HEK293 (cell line): Measurements from ENCODE around the gene CCDC30.

Source experiments
- CTCF ChIA-PET: fragments of 350-600 bp; formaldehyde crosslinking; extraction: SDS; loops from one replicate; lab custom pipeline; 2021; ENCODE audit warnings: antibody characterized with exemption; lab: Yijun Ruan, JAX
- POLR2A ChIA-PET: fragments of 300-600 bp; formaldehyde crosslinking; extraction: SDS; loops from one replicate; lab custom pipeline; 2020; ENCODE audit warnings: antibody characterized with exemption, inconsistent platforms; lab: Yijun Ruan, JAX
- H3K27ac ChIP-seq: fragments of 200-500 bp; sonication (Bioruptor generic); 2 replicates; pipeline ENCODE4 v1.5.1; 2014; ENCODE audit warnings: low read depth, low read length, control low read depth, inconsistent platforms; ENCODE audit errors: extremely low read depth
- H3K36me3 ChIP-seq, 2 experiments: fragments of 200-500 bp in 1 of 2; sonication (Bioruptor generic) in 1 of 2; 1 replicate in 1 of 2; 2 replicates in 1 of 2; pipeline ENCODE4 v1.5.1; 2014 to 2017; ENCODE audit warnings: inconsistent platforms in 2 of 2, low read length in 2 of 2; ENCODE audit not compliant: control insufficient read depth in 2 of 2, insufficient read depth in 1 of 2
- H3K4me1 ChIP-seq: fragments of 200-500 bp; sonication (Bioruptor generic); 2 replicates; pipeline ENCODE4 v1.5.1; 2014; ENCODE audit warnings: mild to moderate bottlenecking, low read length, inconsistent platforms; ENCODE audit not compliant: control insufficient read depth, insufficient read depth
- H3K4me3 ChIP-seq: 2 replicates; pipeline ENCODE4 v1.5.1; 2011; ENCODE audit warnings: low read depth, mild to moderate bottlenecking, control low read depth, low read length, moderate library complexity
- H3K9me3 ChIP-seq: fragments of 200-500 bp; sonication (Bioruptor generic); 2 replicates; pipeline ENCODE4 v1.5.1; 2014; ENCODE audit warnings: low read depth, low read length, inconsistent platforms; ENCODE audit not compliant: control insufficient read depth, insufficient read depth
- GLIS1 ChIP-seq: fragments of 450-650 bp; formaldehyde crosslinking; IDR thresholded peaks from 2 replicates; pipeline ENCODE4 v1.5.1; 2016; ENCODE audit warnings: missing biosample characterization, missing genetic modification characterization
- HOXA7 ChIP-seq: sonication (generic); formaldehyde crosslinking; IDR thresholded peaks from 2 replicates; pipeline ENCODE4 v1.8.1; 2022; ENCODE audit warnings: missing genetic modification reagents, borderline replicate concordance
- IKZF3 ChIP-seq: fragments of 450-650 bp; IDR thresholded peaks from 2 replicates; pipeline ENCODE4 v1.5.0; 2018; ENCODE audit warnings: missing biosample characterization, mild to moderate bottlenecking, missing genetic modification characterization, moderate library complexity
- PRDM4 ChIP-seq: fragments of 450-650 bp; formaldehyde crosslinking; IDR thresholded peaks from 2 replicates; pipeline ENCODE4 v1.5.1; 2017; ENCODE audit warnings: missing biosample characterization, missing genetic modification characterization
- RBAK ChIP-seq: fragments of 450-650 bp; formaldehyde crosslinking; IDR thresholded peaks from 2 replicates; pipeline ENCODE4 v1.5.1; 2016; ENCODE audit warnings: missing biosample characterization, missing genetic modification characterization
- SP7 ChIP-seq: fragments of 450-650 bp; formaldehyde crosslinking; IDR thresholded peaks from 2 replicates; pipeline ENCODE4 v1.5.1; 2016; ENCODE audit warnings: missing biosample characterization, missing genetic modification characterization
- ZBTB17 ChIP-seq: fragments of 450-650 bp; formaldehyde crosslinking; IDR thresholded peaks from 2 replicates; pipeline ENCODE4 v1.5.1; 2016; ENCODE audit warnings: missing biosample characterization, missing genetic modification characterization
- ZBTB7A ChIP-seq: fragments of 450-650 bp; formaldehyde crosslinking; IDR thresholded peaks from 2 replicates; pipeline ENCODE4 v1.5.1; 2016; ENCODE audit warnings: low read depth, missing biosample characterization, missing genetic modification characterization
- ZFP3 ChIP-seq: fragments of 450-650 bp; formaldehyde crosslinking; IDR thresholded peaks from 2 replicates; pipeline ENCODE4 v1.5.1; 2016; ENCODE audit warnings: low read depth, missing biosample characterization, missing genetic modification characterization
- ZNF19 ChIP-seq: fragments of 450-650 bp; formaldehyde crosslinking; IDR thresholded peaks from 2 replicates; pipeline ENCODE4; 2016; ENCODE audit warnings: missing biosample characterization, missing genetic modification characterization, low read depth
- ZNF292 ChIP-seq: fragments of 450-650 bp; formaldehyde crosslinking; IDR thresholded peaks from 2 replicates; pipeline ENCODE4 v1.5.1; 2016; ENCODE audit warnings: low read depth, missing biosample characterization, missing genetic modification characterization, borderline replicate concordance
- ZNF37A ChIP-seq: fragments of 450-650 bp; IDR thresholded peaks from 2 replicates; pipeline ENCODE4 v1.5.1; 2018; ENCODE audit warnings: missing biosample characterization, missing genetic modification characterization
- ZNF530 ChIP-seq: fragments of 450-650 bp; formaldehyde crosslinking; IDR thresholded peaks from 2 replicates; pipeline ENCODE4 v1.5.1; 2016; ENCODE audit warnings: low read depth, missing biosample characterization, missing genetic modification characterization
- ZNF549 ChIP-seq: fragments of 450-650 bp; IDR thresholded peaks from 2 replicates; pipeline ENCODE4 v1.5.1; 2018; ENCODE audit warnings: missing biosample characterization, missing genetic modification characterization, mild to moderate bottlenecking, inconsistent platforms, moderate library complexity
- ZNF571 ChIP-seq: fragments of 450-650 bp; formaldehyde crosslinking; IDR thresholded peaks from 2 replicates; pipeline ENCODE4 v1.5.0; 2017; ENCODE audit warnings: missing biosample characterization, missing genetic modification characterization
- ZNF654 ChIP-seq: fragments of 450-650 bp; formaldehyde crosslinking; IDR thresholded peaks from 2 replicates; pipeline ENCODE4 v1.5.1; 2016; ENCODE audit warnings: low read depth, missing biosample characterization, missing genetic modification characterization
- ZNF660 ChIP-seq: fragments of 450-650 bp; IDR thresholded peaks from 2 replicates; pipeline ENCODE4 v1.5.1; 2018; ENCODE audit warnings: missing biosample characterization, mild to moderate bottlenecking, missing genetic modification characterization
- ZNF664 ChIP-seq: fragments of 450-650 bp; formaldehyde crosslinking; IDR thresholded peaks from 2 replicates; pipeline ENCODE4 v1.5.1; 2016; ENCODE audit warnings: missing biosample characterization, missing genetic modification characterization
- ZSCAN23 ChIP-seq: fragments of 450-650 bp; formaldehyde crosslinking; IDR thresholded peaks from 2 replicates; pipeline ENCODE4 v1.5.1; 2016; ENCODE audit warnings: missing biosample characterization, missing genetic modification characterization
- TF ChIP-seq, protein P1 (sequence below): fragments of 450-650 bp; formaldehyde crosslinking; IDR thresholded peaks from 2 replicates; pipeline ENCODE4 v1.5.1; 2016; ENCODE audit warnings: missing biosample characterization, missing genetic modification characterization
- TF ChIP-seq, protein P2 (sequence below): fragments of 450-650 bp; formaldehyde crosslinking; IDR thresholded peaks from 2 replicates; pipeline ENCODE4 v1.5.1; 2017; ENCODE audit warnings: missing biosample characterization, mild to moderate bottlenecking, missing genetic modification characterization, moderate library complexity
- TF ChIP-seq, protein P3 (sequence below): fragments of 450-650 bp; formaldehyde crosslinking; conservative IDR thresholded peaks from 2 replicates; pipeline ENCODE4 v1.5.1; 2016; ENCODE audit warnings: low read depth, missing biosample characterization, missing genetic modification characterization

CCDC30 gene

GRCh38 chr1:42420911-42421585 is 42.0 kb upstream of the CCDC30 start (continued):
- TF ChIP-seq, protein P1, sequence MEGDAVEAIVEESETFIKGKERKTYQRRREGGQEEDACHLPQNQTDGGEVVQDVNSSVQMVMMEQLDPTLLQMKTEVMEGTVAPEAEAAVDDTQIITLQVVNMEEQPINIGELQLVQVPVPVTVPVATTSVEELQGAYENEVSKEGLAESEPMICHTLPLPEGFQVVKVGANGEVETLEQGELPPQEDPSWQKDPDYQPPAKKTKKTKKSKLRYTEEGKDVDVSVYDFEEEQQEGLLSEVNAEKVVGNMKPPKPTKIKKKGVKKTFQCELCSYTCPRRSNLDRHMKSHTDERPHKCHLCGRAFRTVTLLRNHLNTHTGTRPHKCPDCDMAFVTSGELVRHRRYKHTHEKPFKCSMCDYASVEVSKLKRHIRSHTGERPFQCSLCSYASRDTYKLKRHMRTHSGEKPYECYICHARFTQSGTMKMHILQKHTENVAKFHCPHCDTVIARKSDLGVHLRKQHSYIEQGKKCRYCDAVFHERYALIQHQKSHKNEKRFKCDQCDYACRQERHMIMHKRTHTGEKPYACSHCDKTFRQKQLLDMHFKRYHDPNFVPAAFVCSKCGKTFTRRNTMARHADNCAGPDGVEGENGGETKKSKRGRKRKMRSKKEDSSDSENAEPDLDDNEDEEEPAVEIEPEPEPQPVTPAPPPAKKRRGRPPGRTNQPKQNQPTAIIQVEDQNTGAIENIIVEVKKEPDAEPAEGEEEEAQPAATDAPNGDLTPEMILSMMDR (tag by site-specific recombination): no peak
- TF ChIP-seq HOXA7 (CRISPR knock-in tag): no peak
- TF ChIP-seq GLIS1 (tag by site-specific recombination): peak; percentile 93
- no peak for TF ChIP-seq ZFP3
- peak; percentile 69 for TF ChIP-seq SP7 (tag by site-specific recombination)
- no peak for TF ChIP-seq ZSCAN23 (tag by site-specific recombination)
- no peak for TF ChIP-seq ZNF530 (tag by site-specific recombination)
- TF ChIP-seq RBAK (tag by site-specific recombination): no peak
- no peak for TF ChIP-seq ZNF19 (tag by site-specific recombination)
- no peak for TF ChIP-seq ZNF571 (tag by site-specific recombination)
- TF ChIP-seq ZNF292 (tag by site-specific recombination): no peak
- TF ChIP-seq, protein P2, sequence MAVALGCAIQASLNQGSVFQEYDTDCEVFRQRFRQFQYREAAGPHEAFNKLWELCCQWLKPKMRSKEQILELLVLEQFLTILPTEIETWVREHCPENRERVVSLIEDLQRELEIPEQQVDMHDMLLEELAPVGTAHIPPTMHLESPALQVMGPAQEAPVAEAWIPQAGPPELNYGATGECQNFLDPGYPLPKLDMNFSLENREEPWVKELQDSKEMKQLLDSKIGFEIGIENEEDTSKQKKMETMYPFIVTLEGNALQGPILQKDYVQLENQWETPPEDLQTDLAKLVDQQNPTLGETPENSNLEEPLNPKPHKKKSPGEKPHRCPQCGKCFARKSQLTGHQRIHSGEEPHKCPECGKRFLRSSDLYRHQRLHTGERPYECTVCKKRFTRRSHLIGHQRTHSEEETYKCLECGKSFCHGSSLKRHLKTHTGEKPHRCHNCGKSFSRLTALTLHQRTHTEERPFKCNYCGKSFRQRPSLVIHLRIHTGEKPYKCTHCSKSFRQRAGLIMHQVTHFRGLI: no peak
- TF ChIP-seq, protein P3, sequence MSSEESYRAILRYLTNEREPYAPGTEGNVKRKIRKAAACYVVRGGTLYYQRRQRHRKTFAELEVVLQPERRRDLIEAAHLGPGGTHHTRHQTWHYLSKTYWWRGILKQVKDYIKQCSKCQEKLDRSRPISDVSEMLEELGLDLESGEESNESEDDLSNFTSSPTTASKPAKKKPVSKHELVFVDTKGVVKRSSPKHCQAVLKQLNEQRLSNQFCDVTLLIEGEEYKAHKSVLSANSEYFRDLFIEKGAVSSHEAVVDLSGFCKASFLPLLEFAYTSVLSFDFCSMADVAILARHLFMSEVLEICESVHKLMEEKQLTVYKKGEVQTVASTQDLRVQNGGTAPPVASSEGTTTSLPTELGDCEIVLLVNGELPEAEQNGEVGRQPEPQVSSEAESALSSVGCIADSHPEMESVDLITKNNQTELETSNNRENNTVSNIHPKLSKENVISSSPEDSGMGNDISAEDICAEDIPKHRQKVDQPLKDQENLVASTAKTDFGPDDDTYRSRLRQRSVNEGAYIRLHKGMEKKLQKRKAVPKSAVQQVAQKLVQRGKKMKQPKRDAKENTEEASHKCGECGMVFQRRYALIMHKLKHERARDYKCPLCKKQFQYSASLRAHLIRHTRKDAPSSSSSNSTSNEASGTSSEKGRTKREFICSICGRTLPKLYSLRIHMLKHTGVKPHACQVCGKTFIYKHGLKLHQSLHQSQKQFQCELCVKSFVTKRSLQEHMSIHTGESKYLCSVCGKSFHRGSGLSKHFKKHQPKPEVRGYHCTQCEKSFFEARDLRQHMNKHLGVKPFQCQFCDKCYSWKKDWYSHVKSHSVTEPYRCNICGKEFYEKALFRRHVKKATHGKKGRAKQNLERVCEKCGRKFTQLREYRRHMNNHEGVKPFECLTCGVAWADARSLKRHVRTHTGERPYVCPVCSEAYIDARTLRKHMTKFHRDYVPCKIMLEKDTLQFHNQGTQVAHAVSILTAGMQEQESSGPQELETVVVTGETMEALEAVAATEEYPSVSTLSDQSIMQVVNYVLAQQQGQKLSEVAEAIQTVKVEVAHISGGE (tag by site-specific recombination): no peak
- TF ChIP-seq ZBTB17 (tag by site-specific recombination): peak; percentile 64; the same call in 1 of the 2 replicates
- no peak for TF ChIP-seq ZNF549
- no peak for TF ChIP-seq ZNF37A (tag by site-specific recombination)
- TF ChIP-seq IKZF3 (tag by site-specific recombination): peak; percentile 41

DNA sequence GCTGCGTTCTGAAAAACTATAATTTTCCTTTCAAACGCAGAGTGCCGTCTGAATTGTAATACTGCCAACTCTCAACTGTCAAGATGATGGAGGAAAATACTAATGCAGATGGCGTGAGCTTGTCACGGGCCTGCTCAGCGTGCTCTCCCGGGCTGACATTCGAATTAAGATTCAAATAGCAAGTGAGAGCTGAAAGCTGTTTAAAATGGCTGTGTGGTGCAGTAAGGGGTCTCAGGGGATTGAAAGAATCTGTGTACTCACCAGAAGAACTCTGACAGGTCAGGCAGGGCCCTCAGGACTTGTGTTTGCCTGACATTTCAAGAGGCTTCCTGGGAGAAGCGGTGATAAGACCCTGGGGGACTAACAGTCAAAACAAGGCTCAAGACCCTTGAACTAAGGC is 40.3 kb upstream of the CCDC30 start:
- Histone ChIP-seq H3K27ac (no peak overlapping the region), H3K4me3 (no peak overlapping the region), H3K4me1 (peaks cover 11% of the 10 kb centered on the region), H3K9me3 (no peaks in the 10 kb centered on the region), H3K36me3 (no peaks in the 10 kb centered on the region)
- no peak for TF ChIP-seq ZNF664 (tag by site-specific recombination)
- no peak for TF ChIP-seq ZBTB7A
- TF ChIP-seq ZNF654: no peak
- no peak for TF ChIP-seq PRDM4 (tag by site-specific recombination)
- TF ChIP-seq ZNF660 (tag by site-specific recombination): no peak
- ChIA-PET CTCF (interaction anchor here (0.9 kb wide), 1 partner anchor 249 kb away, joined by 3 read pairs; no protein-coding TSS in a partner anchor), POLR2A (no interaction called here)
